BJ (cell line): ENCODE measurements around the gene PINLYP. TPM values are rescaled to one million over a fixed set of nuclear protein-coding genes. Genes with fewer than 3 reads are reported as not detected.
A peak's percentile ranks its signal among the peaks of the same experiment; 100 is the strongest.

Experiments used
- CTCF ChIA-PET: fragments of 350-600 bp; formaldehyde crosslinking; extraction: SDS; loops from one replicate; lab custom pipeline; 2021; ENCODE audit warnings: antibody characterized with exemption, inconsistent platforms; lab: Yijun Ruan, JAX
- POLR2A ChIA-PET: fragments of 300-600 bp; sonication (Branson Sonifier 250); formaldehyde crosslinking; extraction: SDS; loops from one replicate; lab custom pipeline; 2021; ENCODE audit warnings: antibody characterized with exemption; lab: Charles Lee
- DNase-seq: peaks from one replicate; pipeline ENCODE4 v3.0.0-alpha.2; 2011; ENCODE audit warnings: low read depth
- H3K27me3 ChIP-seq: 2 replicates; pipeline ENCODE4 v1.6.0; 2011; ENCODE audit warnings: low read length; ENCODE audit not compliant: control insufficient read depth, insufficient read depth
- H3K36me3 ChIP-seq: 2 replicates; pipeline ENCODE4 v1.5.1; 2011; ENCODE audit warnings: low read length; ENCODE audit not compliant: control insufficient read depth, insufficient read depth
- H3K4me3 ChIP-seq: 2 replicates; pipeline ENCODE4 v1.5.1; 2011; ENCODE audit warnings: low read depth, mild to moderate bottlenecking, control low read depth, low read length
- polyA plus RNA-seq: library from polyadenylated mRNA; depleted of rRNA; stranded (reverse); fragments of >200 nt; gene quantifications from 2 replicates; pipeline ENCODE4 v1.2.3, GENCODE V29; 2011
- TF ChIP-seq, protein P1 (sequence below): IDR thresholded peaks from 2 replicates; pipeline ENCODE4 v1.5.1; 2011; ENCODE audit warnings: low read depth, mild to moderate bottlenecking, control low read depth, inconsistent platforms, low read length, moderate library complexity; ENCODE audit not compliant: insufficient read depth

The PINLYP gene
- polyA plus RNA-seq, 1 experiment: 2.2 TPM

DNA sequence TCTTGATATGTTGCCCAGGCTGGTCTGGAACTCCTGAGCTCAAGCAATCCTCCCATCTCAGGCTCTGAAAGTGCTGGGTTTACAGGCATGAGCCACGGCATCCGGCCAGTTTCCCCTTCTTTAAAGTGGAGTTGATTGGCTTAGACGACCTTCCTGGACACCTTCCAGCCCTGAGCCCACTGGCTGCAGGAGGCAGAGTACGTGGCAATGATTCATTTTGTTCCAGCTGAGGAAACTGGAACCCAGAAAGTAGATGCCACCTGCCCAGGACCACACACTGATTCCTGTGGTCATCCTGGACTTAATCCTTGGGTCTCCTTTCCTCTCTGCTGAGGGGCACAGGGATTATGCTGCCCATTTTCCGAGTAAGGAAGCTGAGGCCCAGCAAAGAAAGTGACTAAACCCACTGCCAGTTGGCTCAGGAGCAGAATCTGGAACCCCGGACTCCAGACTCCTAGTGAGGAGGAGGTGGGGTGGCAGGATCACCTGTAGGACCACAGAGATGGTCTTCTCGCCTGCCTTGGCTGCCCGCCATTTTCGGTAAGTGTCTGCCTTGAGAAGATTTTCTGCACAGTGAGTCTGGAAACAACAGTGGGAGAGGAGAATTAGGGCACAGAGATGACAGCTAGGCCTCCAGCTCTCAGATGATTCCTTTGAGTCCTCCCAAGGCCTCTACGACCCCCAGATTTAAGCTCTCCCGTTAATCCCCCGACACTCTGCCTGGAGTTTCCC lies 1.0 kb upstream of the PINLYP start:
- Histone ChIP-seq H3K4me3 (peak overlapping the region; percentile 99), H3K27me3 (no peaks in the 10 kb centered on the region), H3K36me3 (no peaks in the 10 kb centered on the region)
- DNase-seq: no peak
- ChIA-PET CTCF (interaction anchor here (0.9 to 6.6 kb wide), 7 partner anchors 10 to 128 kb away, joined by 3 to 32 read pairs (median 4); partner anchors contain the start of genes IRGQ and ZNF576), POLR2A (interaction anchor here (0.6 kb wide), 1 partner anchor 695 kb away, joined by 3 read pairs; no protein-coding TSS in a partner anchor)
- TF ChIP-seq, protein P1, sequence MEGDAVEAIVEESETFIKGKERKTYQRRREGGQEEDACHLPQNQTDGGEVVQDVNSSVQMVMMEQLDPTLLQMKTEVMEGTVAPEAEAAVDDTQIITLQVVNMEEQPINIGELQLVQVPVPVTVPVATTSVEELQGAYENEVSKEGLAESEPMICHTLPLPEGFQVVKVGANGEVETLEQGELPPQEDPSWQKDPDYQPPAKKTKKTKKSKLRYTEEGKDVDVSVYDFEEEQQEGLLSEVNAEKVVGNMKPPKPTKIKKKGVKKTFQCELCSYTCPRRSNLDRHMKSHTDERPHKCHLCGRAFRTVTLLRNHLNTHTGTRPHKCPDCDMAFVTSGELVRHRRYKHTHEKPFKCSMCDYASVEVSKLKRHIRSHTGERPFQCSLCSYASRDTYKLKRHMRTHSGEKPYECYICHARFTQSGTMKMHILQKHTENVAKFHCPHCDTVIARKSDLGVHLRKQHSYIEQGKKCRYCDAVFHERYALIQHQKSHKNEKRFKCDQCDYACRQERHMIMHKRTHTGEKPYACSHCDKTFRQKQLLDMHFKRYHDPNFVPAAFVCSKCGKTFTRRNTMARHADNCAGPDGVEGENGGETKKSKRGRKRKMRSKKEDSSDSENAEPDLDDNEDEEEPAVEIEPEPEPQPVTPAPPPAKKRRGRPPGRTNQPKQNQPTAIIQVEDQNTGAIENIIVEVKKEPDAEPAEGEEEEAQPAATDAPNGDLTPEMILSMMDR: no peak

DNA sequence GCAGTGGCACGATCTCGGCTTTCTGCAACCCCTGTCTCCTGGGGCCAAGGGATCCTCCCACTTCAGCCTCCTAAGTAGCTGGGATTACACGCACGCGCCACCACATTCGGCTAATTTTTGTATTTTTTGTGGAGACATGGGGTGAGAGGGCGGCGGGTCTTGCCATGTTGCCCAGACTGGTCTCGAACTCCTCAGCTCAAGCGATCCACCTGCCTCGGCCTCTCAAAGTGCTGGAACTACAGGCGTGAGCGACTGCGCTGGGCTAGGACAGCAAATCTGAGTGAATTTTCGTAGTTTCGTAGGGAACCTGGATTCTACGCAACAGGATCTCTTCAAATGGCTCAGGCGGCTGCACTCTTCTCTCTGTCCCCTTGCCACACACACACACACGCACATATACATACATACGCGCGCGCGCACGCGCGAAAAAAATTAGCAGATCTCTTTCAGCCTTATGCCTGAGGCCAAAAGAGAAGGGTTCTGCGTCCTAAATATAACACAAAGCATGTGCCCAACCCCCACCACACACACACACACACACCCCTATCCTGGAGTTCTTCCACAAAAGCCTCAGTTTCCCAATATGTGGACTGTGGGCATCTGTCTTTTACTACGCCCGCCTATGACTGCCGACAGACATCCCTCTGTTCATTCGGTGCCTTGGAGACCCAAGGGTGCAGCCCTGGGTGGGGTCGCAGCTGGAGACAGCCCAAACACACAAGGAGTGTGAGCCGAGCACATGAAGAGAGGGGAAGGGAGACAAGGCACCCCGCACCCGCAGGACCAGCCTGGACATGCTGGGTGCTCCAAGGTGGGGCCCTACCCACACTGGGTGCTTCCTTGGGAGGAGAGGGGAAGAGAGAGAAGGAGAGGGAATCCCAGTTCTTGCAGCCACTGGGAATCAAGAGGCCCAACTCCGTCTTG lies 616 bp downstream of the PINLYP start:
- H3K36me3 ChIP-seq: no peaks in the 10 kb centered on the region
- H3K4me3 ChIP-seq: peak overlapping the region; percentile 99
- no peaks in the 10 kb centered on the region for H3K27me3 ChIP-seq
- TF ChIP-seq, protein P1: no peak
- no peak for DNase-seq
- ChIA-PET CTCF (interaction anchor here (4.4 to 6.6 kb wide), 2 partner anchors 19 to 21 kb away, joined by 19 to 32 read pairs; partner anchors contain the start of gene IRGQ), POLR2A (no interaction called here)

- CTCF ChIA-PET: interaction anchor here (4.4 kb wide), 1 partner anchor 16 kb away, joined by 19 read pairs; the partner anchor contains the start of gene IRGQ
- TF ChIP-seq, protein P1: no peak
- no peak for DNase-seq
Measured at GRCh38 chr19:43578787-43579186, 3.2 kb downstream of the PINLYP start.

DNA sequence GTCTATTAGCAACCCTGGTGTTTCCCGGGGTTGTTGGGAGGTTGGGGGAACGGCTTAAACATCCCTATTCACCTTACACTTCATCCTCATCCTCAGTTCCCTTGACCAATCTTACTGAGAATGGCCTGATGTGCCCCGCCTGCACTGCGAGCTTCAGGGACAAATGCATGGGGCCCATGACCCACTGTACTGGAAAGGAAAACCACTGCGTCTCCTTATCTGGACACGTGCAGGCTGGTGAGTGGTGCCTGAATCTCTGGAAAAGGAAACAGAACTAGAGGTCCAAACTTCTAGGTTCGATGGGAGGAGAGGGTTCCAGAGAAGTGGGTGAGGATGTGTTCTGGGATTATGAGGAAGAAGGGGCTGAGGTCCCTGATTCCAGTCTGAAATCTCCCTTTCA lies 5.9 kb downstream of the PINLYP start:
- TF ChIP-seq, protein P1: no peak
- Histone ChIP-seq H3K36me3 (no peaks in the 10 kb centered on the region), H3K27me3 (no peaks in the 10 kb centered on the region), H3K4me3 (no peak overlapping the region)
- no peak for DNase-seq
- CTCF ChIA-PET: no interaction called here
- POLR2A ChIA-PET: no interaction called here

More at GRCh38 chr19:43578787-43579186, 3.2 kb downstream of the PINLYP start:
- no peak overlapping the region for H3K4me3 ChIP-seq
- no peaks in the 10 kb centered on the region for H3K27me3 ChIP-seq
- no peaks in the 10 kb centered on the region for H3K36me3 ChIP-seq
- POLR2A ChIA-PET: no interaction called here
